GM12891 (cell line): ENCODE results near the gene ISY1.

Source experiments
- POLR2A ChIP-seq: IDR thresholded peaks from 2 replicates; pipeline ENCODE4 v1.6.1; 2011; ENCODE audit warnings: low read depth, low read length, control low read depth
- SPI1 ChIP-seq: IDR thresholded peaks from 2 replicates; pipeline ENCODE4 v1.6.1; 2011; ENCODE audit warnings: low read depth, low read length, control low read depth

GRCh38 chr3:129104051-129104450, 56.8 kb downstream of the ISY1 start:
- TF ChIP-seq SPI1, result no peak
- no peak for TF ChIP-seq POLR2A
